HG02588 (cell line): ENCODE results near the gene RRAGC.
"Not testable (repeated sequence)": the region's sequence is repeated elsewhere in the genome, so short reads cannot be mapped to it uniquely, and the experiment has no call there.

Source experiments
- ATAC-seq: cut with Tn5 transposase; IDR thresholded peaks from one replicate; pipeline ENCODE4 v1.9.1; 2021; ENCODE audit warnings: mild to moderate bottlenecking, moderate library complexity; ENCODE audit not compliant: unreplicated experiment

The RRAGC gene

GRCh38 chr1:38858833-38859560, 575 bp downstream of the RRAGC start:
- peak; percentile 35 for ATAC-seq

DNA sequence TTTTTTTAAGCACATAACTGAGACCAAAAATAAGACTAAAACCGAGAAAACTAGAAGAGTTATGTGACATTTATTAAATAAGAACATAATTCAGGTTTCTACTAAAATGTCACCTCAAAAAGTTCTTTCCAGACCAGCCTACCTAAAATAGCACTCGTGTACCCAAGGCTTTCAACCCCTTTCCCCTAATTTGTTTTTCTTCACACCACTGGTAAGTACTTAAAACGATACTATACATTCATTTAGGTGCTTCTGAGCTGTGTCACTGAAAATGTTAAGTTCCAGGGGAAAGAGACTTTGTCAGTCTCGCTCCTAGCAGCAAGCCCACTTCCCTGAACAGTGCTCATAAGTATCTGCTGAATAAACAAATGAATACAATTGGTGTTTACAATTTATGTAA, 6.8 kb downstream of the RRAGC start:
- no peak for ATAC-seq

- no peak for ATAC-seq
Observed at GRCh38 chr1:38848071-38848470, 11.5 kb downstream of the RRAGC start.

DNA sequence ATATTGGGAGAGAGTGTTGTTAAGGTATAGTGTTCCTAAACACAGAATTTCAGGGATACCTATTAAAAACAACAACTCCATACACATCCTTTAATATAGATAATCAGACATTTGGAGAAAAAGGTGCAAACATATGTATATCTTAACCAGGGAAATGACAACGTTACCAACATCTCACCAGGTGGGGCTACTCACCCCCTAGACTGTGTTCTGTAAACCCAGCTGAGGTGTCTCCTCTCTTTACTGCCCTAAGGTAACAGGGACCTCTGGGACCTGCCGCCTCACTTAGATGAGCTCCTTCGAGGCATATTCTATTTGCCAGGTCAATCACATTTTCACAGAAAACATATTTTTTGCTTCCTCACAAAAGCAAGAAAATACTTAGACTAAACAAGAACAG, 13.4 kb downstream of the RRAGC start:
- ATAC-seq: no peak

- ATAC-seq: not testable (repeated sequence)
Observed at GRCh38 chr1:38845088-38845487, 14.5 kb downstream of the RRAGC start.

DNA sequence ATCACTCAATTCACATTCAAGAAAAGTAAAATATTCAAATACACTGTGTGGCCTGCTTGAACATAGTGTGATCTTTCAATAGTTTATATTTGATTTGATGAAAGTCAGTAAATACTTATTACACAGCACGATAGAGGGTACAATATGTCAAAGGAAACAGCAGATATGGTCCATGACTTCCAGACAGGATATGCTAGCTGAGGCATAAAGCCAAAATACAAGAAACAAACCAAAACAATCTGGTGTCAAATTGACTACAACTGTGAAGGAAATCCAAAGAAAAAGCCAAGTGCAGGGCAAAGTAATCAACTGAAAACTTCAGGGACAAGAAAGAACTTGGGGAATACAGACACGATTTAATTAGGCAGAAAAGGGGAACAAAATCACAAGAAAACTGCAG, 19.3 kb downstream of the RRAGC start:
- no peak for ATAC-seq

DNA sequence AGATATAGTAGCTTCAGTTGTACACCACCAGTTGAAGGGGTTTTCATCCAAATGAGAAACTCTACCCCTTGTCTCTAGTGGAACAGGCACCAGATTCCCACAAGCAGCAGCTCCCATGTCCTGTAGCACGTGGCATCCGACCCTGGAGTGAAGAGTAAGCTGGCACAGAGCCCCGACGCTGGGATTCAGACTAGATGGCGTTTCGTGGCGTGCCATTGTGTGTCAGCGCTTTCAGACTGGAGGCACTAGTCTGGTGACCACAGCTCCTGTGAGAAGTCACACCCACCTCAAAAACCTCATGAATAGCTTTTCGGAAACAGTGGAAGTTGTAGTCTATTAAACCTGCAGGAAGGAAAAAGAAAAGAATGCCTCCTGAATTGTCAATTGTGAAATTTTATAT, 20.2 kb downstream of the RRAGC start:
- ATAC-seq: no peak

DNA sequence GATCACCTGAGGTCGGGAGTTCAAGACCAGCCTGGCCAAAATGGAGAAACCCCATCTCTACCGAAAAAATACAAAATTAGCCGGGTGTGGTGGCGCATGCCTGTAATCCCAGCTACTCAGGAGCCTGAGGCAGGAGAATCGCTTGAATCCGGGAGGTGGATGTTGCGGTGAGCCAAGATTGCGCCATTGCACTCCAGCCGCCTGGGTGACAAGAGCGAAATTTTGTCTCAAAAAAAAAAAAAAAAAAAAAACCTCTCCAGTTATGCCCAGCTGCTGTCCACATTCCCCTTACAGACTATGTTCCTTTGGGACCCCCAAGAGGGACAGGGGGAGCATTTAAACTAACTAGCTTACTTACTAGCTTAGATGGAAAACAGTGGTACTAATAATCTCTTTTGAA, 23.3 kb downstream of the RRAGC start:
- ATAC-seq: not testable (repeated sequence)

- ATAC-seq: no peak
Observed at GRCh38 chr1:38834937-38835827, 24.4 kb downstream of the RRAGC start.

DNA sequence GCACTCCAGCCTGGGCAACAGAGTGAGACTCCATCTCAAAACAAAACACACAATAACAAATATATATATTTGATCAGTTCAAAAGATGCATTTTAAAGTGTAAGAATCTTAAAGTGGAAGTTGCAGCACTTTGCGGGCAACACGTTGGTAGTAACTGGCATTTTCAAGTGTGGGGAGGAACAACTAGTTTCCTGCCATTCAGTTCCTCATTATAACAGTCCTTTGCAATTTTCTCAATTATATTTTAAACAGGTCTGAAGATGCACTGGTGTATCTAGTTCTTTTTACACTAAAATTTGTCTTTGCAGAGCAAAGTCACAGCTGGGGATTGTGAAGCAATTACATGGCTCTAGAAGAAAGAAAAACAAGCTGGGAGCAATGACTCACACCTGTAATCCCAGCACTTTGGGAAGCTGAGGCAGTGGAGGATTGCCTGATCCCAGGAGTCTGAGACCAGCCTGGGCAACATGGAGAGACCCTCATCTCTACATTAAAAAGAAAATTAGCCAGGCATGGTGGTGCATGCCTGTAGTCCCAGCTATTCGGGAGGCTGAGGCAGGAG, 25.3 kb downstream of the RRAGC start:
- ATAC-seq: no peak

GRCh38 chr1:38833146-38833545, 26.4 kb downstream of the RRAGC start:
- no peak for ATAC-seq

DNA sequence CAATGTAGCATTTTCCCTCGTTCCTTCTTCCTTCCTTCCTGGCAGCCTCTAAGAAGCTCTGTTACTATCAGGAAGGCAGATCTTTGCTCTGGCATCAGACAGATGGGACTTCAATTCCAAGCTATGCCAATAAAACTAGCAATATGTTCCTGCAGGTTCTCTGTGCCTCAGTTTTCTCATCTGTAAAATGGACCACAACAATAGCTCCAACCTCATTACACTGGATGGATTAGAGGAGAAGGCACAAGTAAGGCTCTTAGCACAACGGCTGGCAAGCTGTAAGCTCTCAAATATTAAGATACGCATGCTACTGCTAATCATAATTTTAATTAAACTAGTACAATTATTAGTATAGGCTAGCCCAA, 27.2 kb downstream of the RRAGC start:
- no peak for ATAC-seq

- ATAC-seq: no peak
Observed at GRCh38 chr1:38831731-38832369, 27.7 kb downstream of the RRAGC start.

- ATAC-seq: no peak
Observed at GRCh38 chr1:38829368-38829767, 30.2 kb downstream of the RRAGC start.

DNA sequence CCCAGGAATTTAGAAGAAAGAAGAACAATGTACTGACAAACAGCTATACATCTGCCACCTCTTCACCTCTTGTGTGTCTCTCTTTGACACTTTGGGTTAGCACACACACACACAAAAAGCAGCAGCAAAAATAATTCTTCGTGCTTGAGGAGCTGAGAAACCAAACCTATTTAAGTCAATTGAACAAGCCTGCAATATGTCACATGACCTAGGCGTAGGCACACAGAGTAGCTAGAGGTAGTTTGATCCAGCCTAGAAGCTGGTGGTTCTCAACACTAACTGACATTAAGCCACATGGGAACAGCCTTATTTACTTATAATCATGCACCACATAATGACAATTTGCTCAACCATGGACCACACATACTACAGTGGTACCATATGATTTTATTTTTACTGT, 32.3 kb downstream of the RRAGC start:
- no peak for ATAC-seq

- ATAC-seq: no peak
Observed at GRCh38 chr1:38826886-38827285, 32.7 kb downstream of the RRAGC start.

GRCh38 chr1:38826262-38826661, 33.3 kb downstream of the RRAGC start:
- no peak for ATAC-seq

GRCh38 chr1:38820860-38821259, 38.7 kb downstream of the RRAGC start:
- no peak for ATAC-seq

GRCh38 chr1:38819516-38819915, 40.1 kb downstream of the RRAGC start:
- no peak for ATAC-seq

- ATAC-seq: no peak
Observed at GRCh38 chr1:38819040-38819439, 40.5 kb downstream of the RRAGC start.

GRCh38 chr1:38818175-38818976, 41.2 kb downstream of the RRAGC start:
- ATAC-seq: no peak
